Measurements from ENCODE around the gene PRKCE.

GRCh38 chr2:46193855-46194254 lies 542.4 kb downstream of the PRKCE start:
- TF ChIP-seq, protein P1, sequence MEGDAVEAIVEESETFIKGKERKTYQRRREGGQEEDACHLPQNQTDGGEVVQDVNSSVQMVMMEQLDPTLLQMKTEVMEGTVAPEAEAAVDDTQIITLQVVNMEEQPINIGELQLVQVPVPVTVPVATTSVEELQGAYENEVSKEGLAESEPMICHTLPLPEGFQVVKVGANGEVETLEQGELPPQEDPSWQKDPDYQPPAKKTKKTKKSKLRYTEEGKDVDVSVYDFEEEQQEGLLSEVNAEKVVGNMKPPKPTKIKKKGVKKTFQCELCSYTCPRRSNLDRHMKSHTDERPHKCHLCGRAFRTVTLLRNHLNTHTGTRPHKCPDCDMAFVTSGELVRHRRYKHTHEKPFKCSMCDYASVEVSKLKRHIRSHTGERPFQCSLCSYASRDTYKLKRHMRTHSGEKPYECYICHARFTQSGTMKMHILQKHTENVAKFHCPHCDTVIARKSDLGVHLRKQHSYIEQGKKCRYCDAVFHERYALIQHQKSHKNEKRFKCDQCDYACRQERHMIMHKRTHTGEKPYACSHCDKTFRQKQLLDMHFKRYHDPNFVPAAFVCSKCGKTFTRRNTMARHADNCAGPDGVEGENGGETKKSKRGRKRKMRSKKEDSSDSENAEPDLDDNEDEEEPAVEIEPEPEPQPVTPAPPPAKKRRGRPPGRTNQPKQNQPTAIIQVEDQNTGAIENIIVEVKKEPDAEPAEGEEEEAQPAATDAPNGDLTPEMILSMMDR (IDR thresholded peaks at IDR 0.05) = no peak
- TF ChIP-seq POLR2A (IDR thresholded peaks at IDR 0.05) = no peak
